T-helper 2 cell treated with Interferon-gamma antibody and Interleukin-4, amounts not matched to agents 5 μg/mL and 100 μg/mL, for 36 hours (primary cell): Measurements from ENCODE around the gene RPL35A.

ENCODE experiments used
- DNase-seq: peaks from one replicate; pipeline ENCODE4 v3.0.0; 2021; ENCODE audit warnings: low spot score
- H3K27ac Mint-ChIP-seq: one replicate; pipeline ENCODE4 v1.8.0; 2021; ENCODE audit warnings: mild to moderate bottlenecking, mixed read lengths
- H3K27me3 Mint-ChIP-seq: one replicate; pipeline ENCODE4 v1.8.0; 2021; ENCODE audit warnings: low read depth, mixed read lengths
- H3K36me3 Mint-ChIP-seq: one replicate; pipeline ENCODE4 v1.8.0; 2021; ENCODE audit warnings: low read depth, mixed read lengths
- H3K4me1 Mint-ChIP-seq: one replicate; pipeline ENCODE4 v1.8.0; 2021; ENCODE audit warnings: low read depth, mixed read lengths
- H3K4me3 Mint-ChIP-seq: one replicate; pipeline ENCODE4 v1.8.0; 2022; ENCODE audit warnings: mild to moderate bottlenecking, moderate library complexity, mixed read lengths
- H3K9me3 Mint-ChIP-seq: one replicate; pipeline ENCODE4 v1.8.0; 2021; ENCODE audit warnings: mixed read lengths

The RPL35A gene

GRCh38 chr3:197997936-197998335 lies 47.9 kb downstream of the RPL35A start:
- no peaks in the 10 kb centered on the region for H3K9me3 Mint-ChIP-seq
- no peak overlapping the region for H3K27ac Mint-ChIP-seq
- H3K27me3 Mint-ChIP-seq: no peaks in the 10 kb centered on the region
- no peak for DNase-seq
- H3K4me1 Mint-ChIP-seq: no peaks in the 10 kb centered on the region
- H3K4me3 Mint-ChIP-seq: no peak overlapping the region
- no peaks in the 10 kb centered on the region for H3K36me3 Mint-ChIP-seq
